GM12864 (cell line): Measurements from ENCODE around the gene OGFOD2.

Experiments
- DNase-seq: peaks from one replicate; pipeline ENCODE4 v3.0.0-alpha.2; 2011; ENCODE audit warnings: low read depth
- H3K4me3 ChIP-seq: 2 replicates; pipeline ENCODE4 v1.5.1; 2011; ENCODE audit warnings: mild to moderate bottlenecking, low read depth, low read length, control low read depth
- CTCF ChIP-seq: IDR thresholded peaks from 2 replicates; pipeline ENCODE4 v1.5.1; 2011; ENCODE audit warnings: low read depth, mild to moderate bottlenecking, moderate library complexity, low read length, control low read depth, inconsistent platforms; ENCODE audit errors: missing control alignments

OGFOD2 gene

GRCh38 chr12:123029550-123029949 is 54.5 kb downstream of the OGFOD2 start:
- no peak for TF ChIP-seq CTCF
- no peak overlapping the region for H3K4me3 ChIP-seq
- DNase-seq: no peak
